ENCODE results near the gene EDEM3. TPM values are rescaled to one million over a fixed set of nuclear protein-coding genes. Genes with fewer than 3 reads are reported as not detected.

The EDEM3 gene
- polyA plus RNA-seq, 1 experiment, result 10.4 TPM

DNA sequence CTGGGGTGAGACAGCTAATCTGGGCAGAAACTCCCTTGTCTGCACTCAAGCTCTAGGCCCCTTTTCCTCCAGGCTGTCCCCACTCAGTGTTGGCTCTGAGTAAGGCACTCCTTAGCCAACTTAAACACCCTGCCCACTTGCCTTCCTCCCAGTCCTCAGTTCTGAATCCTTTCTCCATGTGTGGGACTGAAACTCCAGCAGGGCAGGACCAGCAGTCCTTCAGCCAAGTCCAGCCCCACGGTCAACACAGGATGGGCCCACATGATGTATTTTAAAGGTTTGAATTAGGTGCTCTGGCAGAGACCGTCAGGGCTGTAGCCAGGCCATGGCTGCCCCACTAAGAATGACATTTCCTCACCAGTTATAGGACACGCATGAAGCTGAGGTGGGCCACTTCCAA, 107.8 kb downstream of the EDEM3 start:
- ChIA-PET CTCF (interaction anchor here (1.0 kb wide), 1 partner anchor 59 kb away, joined by 3 read pairs; no protein-coding TSS in a partner anchor), POLR2A (no interaction called here)
- TF ChIP-seq, protein P1, sequence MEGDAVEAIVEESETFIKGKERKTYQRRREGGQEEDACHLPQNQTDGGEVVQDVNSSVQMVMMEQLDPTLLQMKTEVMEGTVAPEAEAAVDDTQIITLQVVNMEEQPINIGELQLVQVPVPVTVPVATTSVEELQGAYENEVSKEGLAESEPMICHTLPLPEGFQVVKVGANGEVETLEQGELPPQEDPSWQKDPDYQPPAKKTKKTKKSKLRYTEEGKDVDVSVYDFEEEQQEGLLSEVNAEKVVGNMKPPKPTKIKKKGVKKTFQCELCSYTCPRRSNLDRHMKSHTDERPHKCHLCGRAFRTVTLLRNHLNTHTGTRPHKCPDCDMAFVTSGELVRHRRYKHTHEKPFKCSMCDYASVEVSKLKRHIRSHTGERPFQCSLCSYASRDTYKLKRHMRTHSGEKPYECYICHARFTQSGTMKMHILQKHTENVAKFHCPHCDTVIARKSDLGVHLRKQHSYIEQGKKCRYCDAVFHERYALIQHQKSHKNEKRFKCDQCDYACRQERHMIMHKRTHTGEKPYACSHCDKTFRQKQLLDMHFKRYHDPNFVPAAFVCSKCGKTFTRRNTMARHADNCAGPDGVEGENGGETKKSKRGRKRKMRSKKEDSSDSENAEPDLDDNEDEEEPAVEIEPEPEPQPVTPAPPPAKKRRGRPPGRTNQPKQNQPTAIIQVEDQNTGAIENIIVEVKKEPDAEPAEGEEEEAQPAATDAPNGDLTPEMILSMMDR (IDR thresholded peaks at IDR 0.05; ENCODE audit: insufficient read depth, low read depth, low read length), result no peak
- no peak for DNase-seq (ENCODE audit: low read depth)
- Histone ChIP-seq H3K36me3 (ENCODE audit: control insufficient read depth, insufficient read depth, low read length) (no peaks in the 10 kb centered on the region), H3K27me3 (ENCODE audit: control insufficient read depth, insufficient read depth, low read length) (peaks cover 1% of the 10 kb centered on the region), H3K4me3 (ENCODE audit: low read depth, low read length) (no peak overlapping the region)

DNA sequence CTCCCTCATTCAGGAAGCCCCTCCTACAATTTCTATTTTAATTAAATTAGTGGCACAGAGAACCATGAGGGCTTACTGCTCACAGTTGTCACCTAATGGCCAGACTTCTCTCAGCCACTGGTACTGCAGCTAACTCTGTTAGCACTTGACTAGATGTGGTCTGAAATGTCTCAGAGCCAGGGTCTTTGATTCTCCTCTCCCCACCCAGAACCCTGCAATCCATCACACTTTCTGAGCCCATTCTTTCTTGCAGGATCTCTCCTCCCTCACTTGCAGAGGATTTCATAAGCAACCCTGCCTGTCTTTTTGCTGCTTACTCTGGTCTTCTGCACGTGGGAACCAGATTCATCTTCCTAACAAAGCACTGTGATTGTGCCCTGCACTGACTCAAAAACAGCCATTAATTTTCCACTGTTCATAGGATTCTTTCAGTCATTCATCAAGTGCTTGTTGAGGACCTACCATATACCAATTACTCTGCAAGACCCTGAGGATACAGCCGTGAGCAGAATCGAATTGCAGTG, 108.4 kb downstream of the EDEM3 start:
- ChIA-PET POLR2A (no interaction called here), CTCF (interaction anchor here (0.6 kb wide), 1 partner anchor 66 kb away, joined by 3 read pairs; no protein-coding TSS in a partner anchor)
- TF ChIP-seq, protein P1 (IDR thresholded peaks at IDR 0.05; ENCODE audit: insufficient read depth, low read depth, low read length), result no peak
- no peak for DNase-seq (ENCODE audit: low read depth)
- H3K4me3 ChIP-seq (ENCODE audit: low read depth, low read length), result no peak overlapping the region
- peaks cover 1% of the 10 kb centered on the region for H3K27me3 ChIP-seq (ENCODE audit: control insufficient read depth, insufficient read depth, low read length)
- H3K36me3 ChIP-seq (ENCODE audit: control insufficient read depth, insufficient read depth, low read length), result no peaks in the 10 kb centered on the region

DNA sequence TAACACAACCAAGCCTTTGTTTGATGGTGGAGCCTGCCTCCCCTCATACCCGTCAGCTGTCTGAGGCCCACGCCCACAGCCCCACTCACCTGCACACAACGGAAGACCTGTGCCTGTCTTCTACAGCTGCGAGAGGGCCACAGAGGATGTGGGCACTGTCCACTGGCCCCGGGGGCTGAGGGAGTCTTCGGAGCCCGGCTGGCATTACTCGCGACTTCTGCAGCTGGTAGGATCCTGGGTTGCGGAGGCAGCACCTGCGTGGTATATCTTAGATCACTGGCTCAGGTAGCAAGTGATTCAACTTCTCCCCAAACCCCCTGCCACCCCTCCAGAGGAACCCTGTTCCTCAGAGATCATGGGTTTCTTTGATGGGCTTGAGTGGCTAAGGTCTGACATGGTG, 109.9 kb downstream of the EDEM3 start:
- H3K27me3 ChIP-seq (ENCODE audit: control insufficient read depth, insufficient read depth, low read length), result peaks cover 1% of the 10 kb centered on the region
- DNase-seq (ENCODE audit: low read depth), result no peak
- no peaks in the 10 kb centered on the region for H3K36me3 ChIP-seq (ENCODE audit: control insufficient read depth, insufficient read depth, low read length)
- TF ChIP-seq, protein P1 (IDR thresholded peaks at IDR 0.05; ENCODE audit: insufficient read depth, low read depth, low read length), result no peak
- ChIA-PET CTCF (interaction anchor here (1.3 to 1.6 kb wide), 2 partner anchors 11 to 19 kb away, joined by 3 read pairs; no protein-coding TSS in a partner anchor), POLR2A (no interaction called here)
- no peak overlapping the region for H3K4me3 ChIP-seq (ENCODE audit: low read depth, low read length)

DNA sequence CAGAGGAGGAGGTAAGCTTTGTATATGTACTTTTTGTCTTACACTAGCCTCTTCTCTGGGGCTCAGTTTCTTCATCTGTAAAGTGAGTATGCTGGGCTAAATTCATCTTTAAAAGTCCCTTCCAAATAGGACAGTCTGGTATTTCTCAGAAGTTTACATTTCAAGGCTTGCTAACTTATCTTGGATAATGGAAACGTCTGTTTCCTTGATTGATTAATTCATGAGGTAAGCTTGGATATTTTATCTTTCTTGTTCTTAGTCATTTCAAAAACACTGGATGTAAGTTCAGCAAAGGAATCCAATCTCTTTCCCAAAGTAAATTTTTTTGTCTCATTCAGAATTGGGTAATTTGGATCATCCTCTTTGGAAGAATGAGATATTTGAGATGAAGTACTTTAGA, 111.0 kb downstream of the EDEM3 start:
- ChIA-PET CTCF (interaction anchor here (1.3 to 1.6 kb wide), 2 partner anchors 10 to 20 kb away, joined by 3 read pairs; no protein-coding TSS in a partner anchor), POLR2A (no interaction called here)
- no peaks in the 10 kb centered on the region for H3K36me3 ChIP-seq (ENCODE audit: control insufficient read depth, insufficient read depth, low read length)
- DNase-seq (ENCODE audit: low read depth), result no peak
- TF ChIP-seq, protein P1 (IDR thresholded peaks at IDR 0.05; ENCODE audit: insufficient read depth, low read depth, low read length), result no peak
- no peak overlapping the region for H3K4me3 ChIP-seq (ENCODE audit: low read depth, low read length)
- H3K27me3 ChIP-seq (ENCODE audit: control insufficient read depth, insufficient read depth, low read length), result peaks cover 1% of the 10 kb centered on the region

DNA sequence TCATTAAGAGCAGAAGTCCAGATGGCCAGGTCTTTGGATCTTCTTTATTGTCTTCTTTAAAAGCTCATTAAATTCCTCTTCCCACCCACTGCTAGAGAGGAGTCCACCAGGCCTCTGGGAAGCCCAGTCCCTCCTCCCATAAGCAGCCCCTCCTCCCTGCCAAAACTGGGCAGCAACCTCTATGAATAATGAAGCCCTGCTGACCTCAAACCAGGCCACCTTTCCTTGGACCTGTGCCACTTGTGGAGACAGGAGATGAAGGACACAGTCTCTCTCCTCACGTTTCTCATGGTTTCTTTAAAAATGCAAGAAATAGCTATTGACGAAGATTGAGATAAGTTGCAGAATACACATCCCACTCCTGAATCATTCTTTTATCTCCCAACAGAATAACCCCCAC, 112.8 kb downstream of the EDEM3 start:
- H3K4me3 ChIP-seq (ENCODE audit: low read depth, low read length), result no peak overlapping the region
- DNase-seq (ENCODE audit: low read depth), result no peak
- peaks cover 1% of the 10 kb centered on the region for H3K27me3 ChIP-seq (ENCODE audit: control insufficient read depth, insufficient read depth, low read length)
- TF ChIP-seq, protein P1 (IDR thresholded peaks at IDR 0.05; ENCODE audit: insufficient read depth, low read depth, low read length), result no peak
- CTCF ChIA-PET, result interaction anchor here (0.6 to 1.6 kb wide), 2 partner anchors 22 to 116 kb away, joined by 3 to 7 read pairs; no protein-coding TSS in a partner anchor
- POLR2A ChIA-PET, result no interaction called here
- no peaks in the 10 kb centered on the region for H3K36me3 ChIP-seq (ENCODE audit: control insufficient read depth, insufficient read depth, low read length)

Measured in BJ (cell line).